SK-N-SH (cell line): ENCODE results near the gene MACROD1. TPM values are rescaled to one million over a fixed set of nuclear protein-coding genes. Genes with fewer than 3 reads are reported as not detected.

Source experiments
- CTCF ChIA-PET: fragments of 300-600, 350-600 bp; formaldehyde crosslinking; extraction: SDS; loops from one replicate; lab custom pipeline; 2021; lab: Yijun Ruan, JAX
- POLR2A ChIA-PET: fragments of 350-600 bp; sonication (Branson Sonifier 250); formaldehyde crosslinking; extraction: SDS; loops from one replicate; lab custom pipeline; 2020; ENCODE audit warnings: antibody characterized with exemption, inconsistent platforms; lab: Yijun Ruan, JAX
- DNase-seq: peaks from one replicate; pipeline ENCODE4 v3.0.0; 2012
- H2AFZ ChIP-seq: fragments of 200-600 bp; sonication (generic); 2 replicates; pipeline ENCODE4 v1.8.1; 2016; ENCODE audit warnings: antibody characterized with exemption, mild to moderate bottlenecking, low read depth
- H3F3A ChIP-seq: fragments of 200-600 bp; sonication (generic); replicated peaks from 2 replicates; pipeline ENCODE3; 2016; ENCODE audit warnings: antibody characterized with exemption, mild to moderate bottlenecking; ENCODE audit not compliant: insufficient read depth
- H3K27ac ChIP-seq, 2 experiments: fragments of 200-500 bp in 1 of 2; fragments of 200-600 bp in 1 of 2; sonication (Bioruptor generic) in 1 of 2; sonication (generic), shearing (Covaris generic) in 1 of 2; 2 replicates each; pipeline versions ENCODE4 v1.5.1 to v1.6.1; 2014 to 2016; ENCODE audit warnings: low read depth in 2 of 2, inconsistent platforms in 1 of 2, low read length in 1 of 2, mild to moderate bottlenecking in 1 of 2, mixed read lengths in 1 of 2
- H3K27me3 ChIP-seq: fragments of 200-600 bp; sonication (generic), shearing (Covaris generic); 2 replicates; pipeline ENCODE4 v1.6.1; 2016; ENCODE audit warnings: mixed run types; ENCODE audit not compliant: insufficient read depth
- H3K36me3 ChIP-seq, 2 experiments: fragments of 200-500 bp in 1 of 2; fragments of 200-600 bp in 1 of 2; sonication (Bioruptor generic) in 1 of 2; sonication (generic) in 1 of 2; replicated peaks in 1 of 2; 2 replicates each; pipeline versions ENCODE3 to v1.5.1; 2014 to 2016; ENCODE audit warnings: low read length in 1 of 2, mild to moderate bottlenecking in 1 of 2; ENCODE audit not compliant: insufficient read depth in 2 of 2, control insufficient read depth in 1 of 2
- H3K4me1 ChIP-seq, 2 experiments: fragments of 200-500 bp in 1 of 2; fragments of 200-600 bp in 1 of 2; sonication (Bioruptor generic) in 1 of 2; sonication (generic), shearing (Covaris generic) in 1 of 2; 2 replicates each; pipeline versions ENCODE4 v1.5.1 to v1.6.1; 2014 to 2016; ENCODE audit warnings: low read depth in 1 of 2, low read length in 1 of 2, mixed run types in 1 of 2; ENCODE audit not compliant: insufficient read depth in 2 of 2, control insufficient read depth in 1 of 2
- H3K4me2 ChIP-seq: fragments of 200-600 bp; sonication (generic), shearing (Covaris generic); 2 replicates; pipeline ENCODE4 v1.6.1; 2017; ENCODE audit warnings: mixed run types
- H3K4me3 ChIP-seq, 2 experiments: fragments of 200-500 bp in 1 of 2; fragments of 200-600 bp in 1 of 2; sonication (Bioruptor generic) in 1 of 2; sonication (generic), shearing (Covaris generic) in 1 of 2; 2 replicates each; pipeline versions ENCODE4 v1.5.1 to v1.8.1; 2014 to 2016; ENCODE audit warnings: low read depth in 2 of 2, inconsistent platforms in 1 of 2, low read length in 1 of 2, mild to moderate bottlenecking in 1 of 2, mixed read lengths in 1 of 2, moderate library complexity in 1 of 2
- H3K79me2 ChIP-seq: fragments of 200-600 bp; sonication (generic); 2 replicates; pipeline ENCODE4 v1.8.1; 2017; ENCODE audit warnings: mild to moderate bottlenecking; ENCODE audit not compliant: insufficient read depth
- H3K9ac ChIP-seq: fragments of 200-600 bp; sonication (generic); 2 replicates; pipeline ENCODE4 v1.6.1; 2017; ENCODE audit warnings: mixed run types
- H3K9me2 ChIP-seq: fragments of 200-600 bp; sonication (generic); 2 replicates; pipeline ENCODE4 v1.6.1; 2017; ENCODE audit warnings: mixed run types
- H3K9me3 ChIP-seq: fragments of 200-600 bp; sonication (generic); 2 replicates; pipeline ENCODE4 v1.6.1; 2017; ENCODE audit warnings: mixed run types, mild to moderate bottlenecking, moderate library complexity
- H4K20me1 ChIP-seq: fragments of 200-600 bp; sonication (generic); 2 replicates; pipeline ENCODE4 v1.6.1; 2017; ENCODE audit warnings: mild to moderate bottlenecking, mixed run types; ENCODE audit not compliant: insufficient read depth
- CHD2 ChIP-seq: fragments of 150-350 bp; IDR thresholded peaks from 2 replicates; pipeline ENCODE4 v1.6.1; 2018; ENCODE audit warnings: low read length; ENCODE audit not compliant: partially characterized antibody
- CTCF ChIP-seq: fragments of 200-600 bp; sonication (generic); IDR thresholded peaks from 2 replicates; pipeline ENCODE4 v1.6.1; 2017; ENCODE audit warnings: antibody characterized with exemption, mild to moderate bottlenecking, moderate library complexity
- FOSL2 ChIP-seq: IDR thresholded peaks from 2 replicates; pipeline ENCODE4 v1.4.0; 2012; ENCODE audit warnings: low read depth, mild to moderate bottlenecking, moderate library complexity, borderline replicate concordance
- GATA2 ChIP-seq: sonication (generic); formaldehyde crosslinking; IDR thresholded peaks from 2 replicates; pipeline ENCODE4 v1.5.0; 2020; ENCODE audit warnings: mild to moderate bottlenecking, missing genetic modification reagents
- MEF2A ChIP-seq: IDR thresholded peaks from 2 replicates; pipeline ENCODE4 v1.4.0; 2012; ENCODE audit warnings: low read depth, borderline replicate concordance
- MXI1 ChIP-seq: IDR thresholded peaks from 2 replicates; pipeline ENCODE4 v1.6.1; 2012; ENCODE audit warnings: mild to moderate bottlenecking, low read depth, low read length, improper control_type of control experiment
- RAD21 ChIP-seq: IDR thresholded peaks from 2 replicates; pipeline ENCODE4 v1.6.1; 2012; ENCODE audit warnings: mild to moderate bottlenecking, low read length
- RFX5 ChIP-seq: IDR thresholded peaks from 2 replicates; pipeline ENCODE4 v1.6.1; 2012; ENCODE audit warnings: mild to moderate bottlenecking, improper control_type of control experiment, low read length
- SIN3A ChIP-seq: IDR thresholded peaks from 2 replicates; pipeline ENCODE4 v1.6.1; 2012; ENCODE audit warnings: low read depth, mild to moderate bottlenecking, low read length, moderate library complexity, borderline replicate concordance
- TAF1 ChIP-seq: IDR thresholded peaks from 2 replicates; pipeline ENCODE4 v1.6.1; 2012; ENCODE audit warnings: low read depth, mild to moderate bottlenecking, low read length, moderate library complexity, borderline replicate concordance
- TCF12 ChIP-seq: IDR thresholded peaks from 2 replicates; pipeline ENCODE4 v1.4.0; 2012
- YY1 ChIP-seq: IDR thresholded peaks from 2 replicates; pipeline ENCODE4 v1.4.0; 2012; ENCODE audit warnings: low read depth, mild to moderate bottlenecking
- WGBS: methylation state at CpG from one replicate; pipeline ENCODE4 v1.1.6; 2017; ENCODE audit warnings: low lambda C conversion rate; 5-methylcytosine and 5-hydroxymethylcytosine counted together
- polyA plus RNA-seq, 3 experiments: library from polyadenylated mRNA; depleted of rRNA; stranded (reverse); fragments of >200 nt; gene quantifications; 2 replicates each; pipeline ENCODE4 v1.2.3, GENCODE V29; 2012

MACROD1 gene
- polyA plus RNA-seq, 1 of the 3 experiments (the other 2 are of a cell fraction), result 49.1 TPM

- peaks cover 12% of the 10 kb centered on the region; the same call in 1 of the 2 replicates for H4K20me1 ChIP-seq
- no peaks in the 10 kb centered on the region for H3K27me3 ChIP-seq
- H3K36me3 ChIP-seq, result peaks cover 0 to 6% of the 10 kb centered on the region in 2 experiments
- TF ChIP-seq TAF1 (no peak), TCF12 (no peak), MEF2A (no peak), MXI1 (peak; percentile 52; the same call in 1 of the 2 replicates), RAD21 (peak; percentile 35), RFX5 (no peak), GATA2 (CRISPR knock-in tag) (peak; percentile 89), YY1 (no peak), CHD2 (peak; percentile 43), FOSL2 (no peak)
- H3F3A ChIP-seq, result no peaks in the 10 kb centered on the region
- WGBS, result 56% methylated on average over 31 of the region's 40 CpGs
- no peaks in the 10 kb centered on the region for H3K79me2 ChIP-seq
- H3K4me3 ChIP-seq, result no peak overlapping the region
- ChIA-PET CTCF (interaction anchor here (0.6 to 2.6 kb wide), 15 partner anchors 10 to 174 kb away, joined by 3 to 17 read pairs (median 3); partner anchors contain the start of gene FLRT1), POLR2A (interaction anchor here (0.7 to 2.1 kb wide), 7 partner anchors 9 to 142 kb away, joined by 3 to 7 read pairs (median 3); partner anchors contain the start of gene COX8A)
- peaks cover 0 to 13% of the 10 kb centered on the region in 2 experiments; a peak in 2 of 4 replicates for H3K4me1 ChIP-seq
- H3K9me2 ChIP-seq, result no peaks in the 10 kb centered on the region
- no peak overlapping the region for H3K4me2 ChIP-seq
- no peak overlapping the region for H2AFZ ChIP-seq
- peak; percentile 91 for DNase-seq
- H3K9ac ChIP-seq, result no peak overlapping the region
- H3K27ac ChIP-seq, result peak overlapping the region in 1 of 2 experiments; percentile 81; a peak in 2 of 4 replicates
- H3K9me3 ChIP-seq, result no peaks in the 10 kb centered on the region
These were observed 158.2 kb downstream of the MACROD1 start for GRCh38 chr11:64007629-64008282.

- Histone ChIP-seq H3K9me3 (no peaks in the 10 kb centered on the region), H3K36me3 (peaks cover 0 to 6% of the 10 kb centered on the region in 2 experiments), H2AFZ (no peak overlapping the region), H3K9me2 (no peaks in the 10 kb centered on the region), H4K20me1 (peaks cover 12% of the 10 kb centered on the region; the same call in 1 of the 2 replicates)
- 75% methylated on average over 21 of the region's 27 CpGs for WGBS
- TF ChIP-seq SIN3A, result no peak
- peak; percentile 21; the same call in 1 of the 2 replicates for TF ChIP-seq CTCF
- TF ChIP-seq, all 33 proteins: peak for 1
- Histone ChIP-seq H3K27ac (peak overlapping the region in 1 of 2 experiments; percentile 81; a peak in 1 of 4 replicates), H3K27me3 (no peaks in the 10 kb centered on the region), H3K4me3 (no peak overlapping the region), H3K4me1 (peaks cover 0 to 13% of the 10 kb centered on the region in 2 experiments; a peak in 2 of 4 replicates), H3K79me2 (no peaks in the 10 kb centered on the region), H3K9ac (no peak overlapping the region), H3K4me2 (no peak overlapping the region), H3F3A (no peaks in the 10 kb centered on the region)
- ChIA-PET CTCF (interaction anchor here (0.6 to 2.6 kb wide), 15 partner anchors 10 to 174 kb away, joined by 3 to 17 read pairs (median 3); partner anchors contain the start of gene FLRT1), POLR2A (interaction anchor here (0.9 to 2.1 kb wide), 7 partner anchors 9 to 142 kb away, joined by 3 to 7 read pairs (median 3); partner anchors contain the start of gene COX8A)
- DNase-seq, result peak; percentile 80
These were observed 158.7 kb downstream of the MACROD1 start for GRCh38 chr11:64007160-64007628.
